Skeletal muscle tissue (tissue), 4 donors: ENCODE results near the gene LKAAEAR1. TPM values are rescaled to one million over a fixed set of nuclear protein-coding genes. Genes with fewer than 3 reads are reported as not detected.

ENCODE experiments used
- H3K27ac ChIP-seq: one replicate; pipeline ENCODE4 v1.7.0; 2013; ENCODE audit warnings: mild to moderate bottlenecking, low read depth, low read length, inconsistent platforms
- H3K27me3 ChIP-seq, 3 donors: one replicate each; pipeline ENCODE4 v1.7.0; 2013; ENCODE audit warnings: low read length in 3 of 3; ENCODE audit not compliant: control insufficient read depth in 3 of 3, insufficient read depth in 3 of 3
- H3K36me3 ChIP-seq, 3 donors: one replicate each; pipeline ENCODE4 v1.7.0; 2013; ENCODE audit warnings: low read length in 3 of 3; ENCODE audit not compliant: control insufficient read depth in 3 of 3, insufficient read depth in 3 of 3
- H3K4me1 ChIP-seq, 3 donors: one replicate each; pipeline ENCODE4 v1.7.0; 2013; ENCODE audit warnings: low read length in 3 of 3, mild to moderate bottlenecking in 3 of 3; ENCODE audit not compliant: control insufficient read depth in 3 of 3, insufficient read depth in 3 of 3
- H3K4me3 ChIP-seq, 3 donors: one replicate each; pipeline ENCODE4 v1.7.0; 2013; ENCODE audit warnings: low read length in 3 of 3
- H3K9ac ChIP-seq, 3 donors: one replicate each; pipeline ENCODE4 v1.7.0; 2013; ENCODE audit warnings: low read length in 3 of 3, mild to moderate bottlenecking in 3 of 3, moderate library complexity in 2 of 3, low read depth in 1 of 3
- H3K9me3 ChIP-seq, 3 donors: one replicate each; pipeline ENCODE4 v1.7.0; 2013; ENCODE audit warnings: low read length in 3 of 3; ENCODE audit not compliant: control insufficient read depth in 3 of 3
- total RNA-seq: library from RNA; depleted of rRNA; stranded (reverse); fragments of >200 nt; gene quantifications from one replicate; pipeline ENCODE4 v1.2.3, GENCODE V29; 2014
- donor health status: Osteomylitis.

LKAAEAR1 gene
- total RNA-seq, 1 donor from 2014 or later = 1.0 TPM

- Histone ChIP-seq H3K27ac (peak overlapping the region; percentile 70), H3K9me3 (no peaks in the 10 kb centered on the region), H3K27me3 (peaks cover 43 to 74% (median 67%) of the 10 kb centered on the region in 3 donors), H3K4me3 (no peak overlapping the region), H3K9ac (peak overlapping the region in 2 of 3 donors; percentile 25 to 57), H3K4me1 (peaks cover 0 to 20% (median 12%) of the 10 kb centered on the region in 3 donors), H3K36me3 (peaks cover 0 to 2% (median 0%) of the 10 kb centered on the region in 3 donors)
These were observed 32.5 kb downstream of the LKAAEAR1 start for GRCh38 chr20:64051561-64052325.

- Histone ChIP-seq H3K4me3 (no peak overlapping the region), H3K27me3 (peaks cover 48 to 75% (median 74%) of the 10 kb centered on the region in 3 donors), H3K36me3 (peaks cover 0 to 2% (median 0%) of the 10 kb centered on the region in 3 donors), H3K9ac (peak overlapping the region in 2 of 3 donors; percentile 23 to 57), H3K27ac (peak overlapping the region; percentile 70), H3K4me1 (peaks cover 0 to 20% (median 12%) of the 10 kb centered on the region in 3 donors), H3K9me3 (no peaks in the 10 kb centered on the region)
These were observed 33.2 kb downstream of the LKAAEAR1 start for GRCh38 chr20:64051033-64051452.

- H3K27ac ChIP-seq = peak overlapping the region; percentile 70
- H3K27me3 ChIP-seq = peaks cover 52 to 76% (median 75%) of the 10 kb centered on the region in 3 donors
- peaks cover 0 to 2% (median 0%) of the 10 kb centered on the region in 3 donors for H3K36me3 ChIP-seq
- peak overlapping the region; percentile 1 to 58 (median 48) for H3K4me3 ChIP-seq
- H3K9ac ChIP-seq = peak overlapping the region; percentile 23 to 62 (median 57)
- H3K9me3 ChIP-seq = no peaks in the 10 kb centered on the region
- peaks cover 0 to 18% (median 11%) of the 10 kb centered on the region in 3 donors for H3K4me1 ChIP-seq
These were observed 33.8 kb downstream of the LKAAEAR1 start for GRCh38 chr20:64050261-64051032.

GRCh38 chr20:64049878-64050260, 34.3 kb downstream of the LKAAEAR1 start:
- peaks cover 0 to 2% (median 0%) of the 10 kb centered on the region in 3 donors for H3K36me3 ChIP-seq
- H3K27ac ChIP-seq = peak overlapping the region; percentile 70
- H3K9me3 ChIP-seq = no peaks in the 10 kb centered on the region
- peaks cover 0 to 14% (median 7%) of the 10 kb centered on the region in 3 donors for H3K4me1 ChIP-seq
- peak overlapping the region; percentile 1 to 58 (median 48) for H3K4me3 ChIP-seq
- peak overlapping the region in 2 of 3 donors; percentile 51 to 62 for H3K9ac ChIP-seq
- H3K27me3 ChIP-seq = peaks cover 57 to 78% (median 78%) of the 10 kb centered on the region in 3 donors

GRCh38 chr20:64049060-64049877, 34.9 kb downstream of the LKAAEAR1 start, which contains the start of gene SOX18:
Gene SOX18 (minus strand): TSS chr20:64049639. CDS start chr20:64049516, 123 bp downstream.
- peaks cover 0 to 14% (median 7%) of the 10 kb centered on the region in 3 donors for H3K4me1 ChIP-seq

GRCh38 chr20:64048402-64049044, 35.7 kb downstream of the LKAAEAR1 start:
- Histone ChIP-seq H3K27me3 (peaks cover 64 to 80% (median 76%) of the 10 kb centered on the region in 3 donors), H3K9me3 (no peaks in the 10 kb centered on the region), H3K36me3 (peaks cover 0 to 2% (median 0%) of the 10 kb centered on the region in 3 donors), H3K27ac (no peak overlapping the region), H3K9ac (peak overlapping the region in 1 of 3 donors; percentile 50), H3K4me3 (peak overlapping the region in 1 of 3 donors; percentile 43), H3K4me1 (peaks cover 0 to 14% (median 7%) of the 10 kb centered on the region in 3 donors)

More at GRCh38 chr20:64049060-64049877, 34.9 kb downstream of the LKAAEAR1 start, which contains the start of gene SOX18:
- Histone ChIP-seq H3K27ac (peak within 1 kb of the TSS; percentile 70), H3K9me3 (no peaks in the 10 kb centered on the region), H3K36me3 (peaks cover 0 to 2% (median 0%) of the 10 kb centered on the region in 3 donors), H3K27me3 (peaks cover 63 to 84% (median 84%) of the 10 kb centered on the region in 3 donors), H3K9ac (peak within 1 kb of the TSS; percentile 23 to 62 (median 51)), H3K4me3 (peak within 1 kb of the TSS; percentile 43 to 58 (median 48))

- Histone ChIP-seq H3K27me3 (peaks cover 64 to 77% (median 75%) of the 10 kb centered on the region in 3 donors), H3K9me3 (no peaks in the 10 kb centered on the region), H3K9ac (peak overlapping the region in 1 of 3 donors; percentile 57), H3K36me3 (peaks cover 0 to 2% (median 0%) of the 10 kb centered on the region in 3 donors), H3K27ac (no peak overlapping the region), H3K4me3 (peak overlapping the region; percentile 43 to 58 (median 52)), H3K4me1 (peaks cover 0 to 10% (median 5%) of the 10 kb centered on the region in 3 donors)
These were observed 36.2 kb downstream of the LKAAEAR1 start for GRCh38 chr20:64047968-64048401.

GRCh38 chr20:64047046-64047389, 37.2 kb downstream of the LKAAEAR1 start:
- Histone ChIP-seq H3K9ac (peak overlapping the region in 1 of 3 donors; percentile 50), H3K27me3 (peaks cover 64 to 74% (median 71%) of the 10 kb centered on the region in 3 donors), H3K36me3 (peaks cover 0 to 2% (median 0%) of the 10 kb centered on the region in 3 donors), H3K9me3 (no peaks in the 10 kb centered on the region), H3K4me1 (peaks cover 0 to 12% (median 2%) of the 10 kb centered on the region in 3 donors), H3K27ac (no peak overlapping the region), H3K4me3 (peak overlapping the region; percentile 43 to 58 (median 52))
